D721Med (cell line): ENCODE data around the gene SLC7A6.

Experiments
- DNase-seq: peaks from one replicate; pipeline ENCODE4 v3.0.0; 2011; ENCODE audit warnings: low spot score; ENCODE audit not compliant: insufficient read length
- FAIRE-seq: peaks from 2 replicates; lab custom pipeline; 2011; peaks lifted over from hg19 to GRCh38; lab: Jason Lieb, UNC
- TF ChIP-seq, protein P1 (sequence below): IDR thresholded peaks from 2 replicates; pipeline ENCODE4 v1.5.1; 2012; ENCODE audit warnings: mild to moderate bottlenecking, control low read depth; ENCODE audit not compliant: insufficient read depth; ENCODE audit errors: missing control alignments

SLC7A6 gene

DNA sequence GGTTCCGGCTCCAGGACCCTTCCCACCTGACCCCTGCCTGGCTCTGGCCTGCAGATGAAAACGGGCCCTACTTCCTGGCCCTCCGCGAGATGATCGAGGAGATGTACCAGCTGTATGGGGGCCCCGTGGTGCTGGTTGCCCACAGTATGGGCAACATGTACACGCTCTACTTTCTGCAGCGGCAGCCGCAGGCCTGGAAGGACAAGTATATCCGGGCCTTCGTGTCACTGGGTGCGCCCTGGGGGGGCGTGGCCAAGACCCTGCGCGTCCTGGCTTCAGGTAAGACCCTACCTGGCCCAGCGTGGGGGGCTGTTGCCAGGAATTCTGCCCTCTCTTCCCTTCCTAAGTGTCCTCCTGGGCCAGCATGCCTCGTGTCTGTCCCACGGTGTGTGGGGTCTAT is 8.6 kb upstream of the SLC7A6 start:
- FAIRE-seq: no peak
- TF ChIP-seq, protein P1, sequence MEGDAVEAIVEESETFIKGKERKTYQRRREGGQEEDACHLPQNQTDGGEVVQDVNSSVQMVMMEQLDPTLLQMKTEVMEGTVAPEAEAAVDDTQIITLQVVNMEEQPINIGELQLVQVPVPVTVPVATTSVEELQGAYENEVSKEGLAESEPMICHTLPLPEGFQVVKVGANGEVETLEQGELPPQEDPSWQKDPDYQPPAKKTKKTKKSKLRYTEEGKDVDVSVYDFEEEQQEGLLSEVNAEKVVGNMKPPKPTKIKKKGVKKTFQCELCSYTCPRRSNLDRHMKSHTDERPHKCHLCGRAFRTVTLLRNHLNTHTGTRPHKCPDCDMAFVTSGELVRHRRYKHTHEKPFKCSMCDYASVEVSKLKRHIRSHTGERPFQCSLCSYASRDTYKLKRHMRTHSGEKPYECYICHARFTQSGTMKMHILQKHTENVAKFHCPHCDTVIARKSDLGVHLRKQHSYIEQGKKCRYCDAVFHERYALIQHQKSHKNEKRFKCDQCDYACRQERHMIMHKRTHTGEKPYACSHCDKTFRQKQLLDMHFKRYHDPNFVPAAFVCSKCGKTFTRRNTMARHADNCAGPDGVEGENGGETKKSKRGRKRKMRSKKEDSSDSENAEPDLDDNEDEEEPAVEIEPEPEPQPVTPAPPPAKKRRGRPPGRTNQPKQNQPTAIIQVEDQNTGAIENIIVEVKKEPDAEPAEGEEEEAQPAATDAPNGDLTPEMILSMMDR: no peak
- no peak for DNase-seq

- TF ChIP-seq, protein P1: no peak
- no peak for FAIRE-seq
- DNase-seq: no peak
Measured at GRCh38 chr16:68257251-68257905, 6.9 kb upstream of the SLC7A6 start.

DNA sequence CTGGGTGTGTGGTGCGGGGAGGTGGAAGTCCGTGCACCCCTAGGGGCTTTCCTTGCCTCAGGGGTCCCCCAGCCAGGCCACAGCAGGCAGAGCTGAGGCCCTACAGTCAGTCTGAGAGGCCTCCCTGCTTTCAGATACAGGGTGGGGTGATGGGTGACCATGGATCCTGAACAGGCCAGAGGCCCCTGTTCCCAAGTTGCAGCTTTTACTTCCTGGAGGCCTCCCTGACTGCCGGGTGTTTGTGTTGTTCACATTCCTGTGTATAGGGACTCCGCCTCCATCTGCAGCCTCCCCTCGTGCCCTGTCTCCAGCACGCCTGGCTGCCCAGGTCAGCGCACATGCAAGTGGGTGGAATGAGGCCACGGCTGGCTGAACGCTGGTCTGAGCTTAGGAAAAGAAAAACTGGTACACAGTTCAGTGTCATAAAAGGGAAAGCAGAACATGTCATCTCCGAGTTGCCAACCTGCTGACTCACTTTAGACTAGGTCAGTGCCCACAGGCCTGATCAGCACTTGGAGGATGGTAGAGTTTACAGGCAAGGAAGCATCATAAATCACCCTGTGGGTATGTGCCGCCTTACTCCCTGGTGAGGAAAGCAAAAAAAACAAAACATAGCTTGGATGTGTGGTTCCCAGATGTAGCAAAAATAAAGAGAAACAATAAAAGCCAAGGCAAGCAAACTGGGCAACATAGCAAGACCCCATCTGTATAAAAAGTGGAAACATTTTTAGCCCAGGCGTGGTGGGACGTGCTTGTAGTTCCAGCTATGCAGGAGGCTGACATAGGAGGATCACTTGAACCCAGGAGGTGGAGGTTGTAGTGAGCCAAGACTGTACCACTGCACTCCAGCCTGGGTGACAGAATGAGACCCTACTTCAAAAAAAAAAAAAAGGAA is 6.2 kb upstream of the SLC7A6 start:
- TF ChIP-seq, protein P1: no peak
- no peak for DNase-seq

DNA sequence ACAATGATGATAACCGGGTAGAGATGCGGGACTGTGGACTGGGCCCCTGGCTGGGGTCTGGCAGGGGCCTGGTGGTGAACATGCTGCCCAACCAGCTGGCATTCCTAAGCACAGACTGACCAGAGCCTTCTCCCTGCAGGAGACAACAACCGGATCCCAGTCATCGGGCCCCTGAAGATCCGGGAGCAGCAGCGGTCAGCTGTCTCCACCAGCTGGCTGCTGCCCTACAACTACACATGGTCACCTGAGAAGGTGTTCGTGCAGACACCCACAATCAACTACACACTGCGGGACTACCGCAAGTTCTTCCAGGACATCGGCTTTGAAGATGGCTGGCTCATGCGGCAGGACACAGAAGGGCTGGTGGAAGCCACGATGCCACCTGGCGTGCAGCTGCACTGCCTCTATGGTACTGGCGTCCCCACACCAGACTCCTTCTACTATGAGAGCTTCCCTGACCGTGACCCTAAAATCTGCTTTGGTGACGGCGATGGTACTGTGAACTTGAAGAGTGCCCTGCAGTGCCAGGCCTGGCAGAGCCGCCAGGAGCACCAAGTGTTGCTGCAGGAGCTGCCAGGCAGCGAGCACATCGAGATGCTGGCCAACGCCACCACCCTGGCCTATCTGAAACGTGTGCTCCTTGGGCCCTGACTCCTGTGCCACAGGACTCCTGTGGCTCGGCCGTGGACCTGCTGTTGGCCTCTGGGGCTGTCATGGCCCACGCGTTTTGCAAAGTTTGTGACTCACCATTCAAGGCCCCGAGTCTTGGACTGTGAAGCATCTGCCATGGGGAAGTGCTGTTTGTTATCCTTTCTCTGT is 5.1 kb upstream of the SLC7A6 start:
- FAIRE-seq (no peak), DNase-seq (no peak)
- TF ChIP-seq, protein P1: no peak

More for the DNA sequence above, 6.2 kb upstream of the SLC7A6 start:
- no peak for FAIRE-seq

- FAIRE-seq: no peak
- TF ChIP-seq, protein P1: no peak
- no peak for DNase-seq
Measured at GRCh38 chr16:68263559-68264127, 683 bp upstream of the SLC7A6 start.

GRCh38 chr16:68265078-68265920 is 973 bp downstream of the SLC7A6 start:
- TF ChIP-seq, protein P1: no peak
- DNase-seq: no peak
- no peak for FAIRE-seq
